Peyer's patch (tissue), 4 donors: Measurements from ENCODE around the gene SIX3. TPM values are rescaled to one million over a fixed set of nuclear protein-coding genes. Genes with fewer than 3 reads are reported as not detected.

ENCODE experiments used
- DNase-seq, 3 donors: peaks; one replicate each; pipeline ENCODE4 v3.0.0-alpha.2; 2017 to 2019
- H3K27ac ChIP-seq, 4 donors: fragments of 200-600 bp; sonication (generic); one replicate each; pipeline ENCODE4 v1.5.1; 2016 to 2019
- H3K27me3 ChIP-seq, 2 donors: fragments of 200-600 bp; sonication (generic); one replicate each; pipeline ENCODE4 v1.5.1; 2019
- H3K36me3 ChIP-seq, 3 donors: fragments of 200-600 bp; sonication (generic); one replicate each; pipeline ENCODE4 v1.5.1; 2016 to 2019
- H3K4me1 ChIP-seq, 4 donors: fragments of 200-600 bp; sonication (generic); one replicate each; pipeline ENCODE4 v1.5.1; 2016 to 2019
- H3K4me3 ChIP-seq, 4 donors: fragments of 200-600 bp; sonication (generic); 1 replicate in 3 of 4; 2 replicates in 1 of 4; pipeline ENCODE4 v1.5.1; 2016 to 2019; ENCODE audit warnings: mild to moderate bottlenecking in 1 of 4
- H3K9me3 ChIP-seq, 4 donors: fragments of 200-600 bp; sonication (generic); one replicate each; pipeline ENCODE4 v1.5.1; 2016 to 2019; ENCODE audit warnings: mild to moderate bottlenecking in 1 of 4
- POLR2A ChIP-seq, 2 donors: fragments of 450-650 bp; IDR thresholded peaks; one replicate each; pipeline ENCODE4 v1.5.1; 2017; ENCODE audit warnings: antibody characterized with exemption in 2 of 2, mild to moderate bottlenecking in 2 of 2, moderate library complexity in 2 of 2
- total RNA-seq, 4 donors: library from RNA; depleted of rRNA; stranded (reverse); fragments of >200 nt; gene quantifications; one replicate each; pipeline ENCODE4 v1.1.0, GENCODE V29; 2016
- TF ChIP-seq, protein P1 (sequence below), 6 experiments: fragments of 450-650 bp in 4 of 6; fragments of 200-600 bp in 2 of 6; sonication (generic) in 1 of 6; IDR thresholded peaks; one replicate each; pipeline ENCODE4 v1.5.1; 2017 to 2019; ENCODE audit warnings: antibody characterized with exemption in 6 of 6, mild to moderate bottlenecking in 3 of 6, moderate library complexity in 1 of 6

Gene SIX3
- total RNA-seq, 4 donors from 2014 or later = not detected

DNA sequence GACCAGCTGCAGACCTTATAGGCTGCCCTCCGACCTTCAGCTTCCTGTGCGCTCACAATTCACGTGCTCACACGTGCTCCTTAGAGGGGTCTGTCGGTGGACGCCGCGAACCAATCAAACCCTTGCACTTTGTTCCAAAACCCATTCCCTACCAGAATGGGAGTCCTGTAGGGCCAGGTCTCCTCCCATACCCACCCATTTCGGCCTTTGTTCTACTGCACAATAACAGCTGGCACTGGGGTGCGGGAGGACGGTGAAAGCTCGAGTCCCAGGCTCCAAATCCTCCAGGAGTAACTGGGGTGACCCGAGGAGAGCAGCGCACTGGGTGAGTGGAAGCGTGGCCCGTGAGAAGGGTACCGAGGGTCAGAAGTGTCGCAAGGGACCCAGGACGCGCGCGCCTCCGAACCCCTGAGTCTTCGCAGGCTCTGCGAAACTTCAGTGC, 13.0 kb downstream of the SIX3 start:
- Histone ChIP-seq H3K4me1 (peaks cover 0 to 36% (median 15%) of the 10 kb centered on the region in 4 donors), H3K27ac (no peak overlapping the region), H3K4me3 (no peak overlapping the region), H3K36me3 (no peaks in the 10 kb centered on the region), H3K9me3 (no peaks in the 10 kb centered on the region), H3K27me3 (peaks cover 0 to 48% of the 10 kb centered on the region in 2 donors)
- DNase-seq = no peak
- TF ChIP-seq, protein P1, sequence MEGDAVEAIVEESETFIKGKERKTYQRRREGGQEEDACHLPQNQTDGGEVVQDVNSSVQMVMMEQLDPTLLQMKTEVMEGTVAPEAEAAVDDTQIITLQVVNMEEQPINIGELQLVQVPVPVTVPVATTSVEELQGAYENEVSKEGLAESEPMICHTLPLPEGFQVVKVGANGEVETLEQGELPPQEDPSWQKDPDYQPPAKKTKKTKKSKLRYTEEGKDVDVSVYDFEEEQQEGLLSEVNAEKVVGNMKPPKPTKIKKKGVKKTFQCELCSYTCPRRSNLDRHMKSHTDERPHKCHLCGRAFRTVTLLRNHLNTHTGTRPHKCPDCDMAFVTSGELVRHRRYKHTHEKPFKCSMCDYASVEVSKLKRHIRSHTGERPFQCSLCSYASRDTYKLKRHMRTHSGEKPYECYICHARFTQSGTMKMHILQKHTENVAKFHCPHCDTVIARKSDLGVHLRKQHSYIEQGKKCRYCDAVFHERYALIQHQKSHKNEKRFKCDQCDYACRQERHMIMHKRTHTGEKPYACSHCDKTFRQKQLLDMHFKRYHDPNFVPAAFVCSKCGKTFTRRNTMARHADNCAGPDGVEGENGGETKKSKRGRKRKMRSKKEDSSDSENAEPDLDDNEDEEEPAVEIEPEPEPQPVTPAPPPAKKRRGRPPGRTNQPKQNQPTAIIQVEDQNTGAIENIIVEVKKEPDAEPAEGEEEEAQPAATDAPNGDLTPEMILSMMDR (IDR thresholded peaks at IDR 0.05) = no peak
- TF ChIP-seq POLR2A (IDR thresholded peaks at IDR 0.05) = no peak

GRCh38 chr2:44954889-44955592, 13.5 kb downstream of the SIX3 start:
- H3K36me3 ChIP-seq = no peaks in the 10 kb centered on the region
- no peaks in the 10 kb centered on the region for H3K9me3 ChIP-seq
- peak overlapping the region in 3 of 4 donors; percentile 6 to 26 (median 22) for H3K4me3 ChIP-seq
- peaks cover 0 to 44% of the 10 kb centered on the region in 2 donors for H3K27me3 ChIP-seq
- DNase-seq = no peak
- H3K27ac ChIP-seq = no peak overlapping the region
- TF ChIP-seq, protein P1 (IDR thresholded peaks at IDR 0.05) = no peak
- TF ChIP-seq POLR2A (IDR thresholded peaks at IDR 0.05) = no peak
- peaks cover 0 to 36% (median 15%) of the 10 kb centered on the region in 4 donors for H3K4me1 ChIP-seq

DNA sequence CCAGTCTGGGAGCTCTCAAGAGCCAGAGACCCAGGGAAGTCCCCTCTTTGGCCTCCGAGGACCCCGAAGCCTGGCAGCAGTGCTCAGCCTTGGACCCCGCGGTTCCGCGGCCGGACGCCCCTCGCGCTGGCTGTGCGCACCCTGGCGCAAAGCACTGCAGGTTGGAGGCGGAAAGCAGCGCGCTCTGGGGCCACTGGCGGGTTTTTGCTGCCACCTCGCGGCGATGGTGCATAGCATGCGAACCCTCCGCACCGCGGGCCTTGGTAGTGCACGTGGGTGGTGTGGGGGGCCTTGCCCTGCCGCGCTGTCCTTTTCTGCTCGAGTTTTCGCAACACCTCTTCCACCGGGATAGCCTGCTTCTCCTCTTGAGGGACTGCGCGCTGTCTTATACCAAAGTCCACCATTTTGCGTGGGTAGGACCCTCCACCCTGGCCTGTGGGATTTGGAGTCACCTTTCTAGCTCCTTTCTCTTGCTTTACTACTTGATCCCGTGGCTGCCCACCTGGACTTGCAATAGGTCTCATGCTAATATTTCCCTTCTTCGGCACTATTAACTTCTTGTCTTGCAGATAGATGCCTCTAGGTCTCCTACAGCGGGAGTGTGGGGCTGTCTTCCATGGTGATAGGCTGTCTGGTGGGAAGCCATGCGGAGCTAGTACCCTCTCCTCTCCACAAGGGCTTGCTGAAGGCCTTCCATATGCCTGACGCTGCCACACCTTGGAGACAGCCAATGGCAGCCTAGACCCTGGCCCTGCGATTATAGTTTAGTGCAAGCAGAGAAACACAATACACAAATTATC, 14.3 kb downstream of the SIX3 start:
- no peak for TF ChIP-seq POLR2A (IDR thresholded peaks at IDR 0.05)
- TF ChIP-seq, protein P1 (IDR thresholded peaks at IDR 0.05) = peak; percentile 48 to 86 (median 82)
- H3K4me1 ChIP-seq = peaks cover 0 to 36% (median 15%) of the 10 kb centered on the region in 4 donors
- H3K36me3 ChIP-seq = no peaks in the 10 kb centered on the region
- DNase-seq = peak; percentile 38 to 87 (median 85)
- no peaks in the 10 kb centered on the region for H3K9me3 ChIP-seq
- no peak overlapping the region for H3K27ac ChIP-seq
- peaks cover 0 to 44% of the 10 kb centered on the region in 2 donors for H3K27me3 ChIP-seq
- peak overlapping the region in 3 of 4 donors; percentile 6 to 26 (median 22) for H3K4me3 ChIP-seq

DNA sequence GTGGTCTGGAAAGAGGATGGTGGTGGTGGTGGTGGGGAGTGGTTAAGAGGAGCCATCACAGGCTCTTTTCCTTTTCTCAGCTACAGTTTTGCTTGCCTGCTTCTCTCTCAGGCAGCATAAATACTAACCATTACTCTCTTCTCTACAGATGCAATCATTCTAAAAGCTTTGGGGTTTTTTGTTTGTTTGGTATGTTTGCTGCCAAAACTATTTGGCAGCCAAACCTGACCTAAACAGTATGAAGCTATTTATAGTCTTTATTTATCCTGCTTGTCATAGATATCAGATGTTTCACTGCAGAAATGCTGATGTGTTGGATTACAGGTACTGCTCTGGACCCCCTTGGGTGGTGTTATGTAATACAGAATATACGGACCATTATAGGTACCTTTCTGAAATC, 15.3 kb downstream of the SIX3 start:
- Histone ChIP-seq H3K4me3 (no peak overlapping the region), H3K36me3 (no peaks in the 10 kb centered on the region), H3K27me3 (peaks cover 0 to 35% of the 10 kb centered on the region in 2 donors), H3K27ac (no peak overlapping the region), H3K4me1 (peaks cover 0 to 35% (median 14%) of the 10 kb centered on the region in 4 donors), H3K9me3 (no peaks in the 10 kb centered on the region)
- TF ChIP-seq, protein P1 (IDR thresholded peaks at IDR 0.05) = no peak
- no peak for TF ChIP-seq POLR2A (IDR thresholded peaks at IDR 0.05)
- DNase-seq = no peak

GRCh38 chr2:44957656-44958327, 16.3 kb downstream of the SIX3 start:
- Histone ChIP-seq H3K4me1 (peaks cover 0 to 26% (median 6%) of the 10 kb centered on the region in 4 donors), H3K9me3 (no peaks in the 10 kb centered on the region), H3K27me3 (peaks cover 0 to 25% of the 10 kb centered on the region in 2 donors), H3K4me3 (no peak overlapping the region), H3K36me3 (no peaks in the 10 kb centered on the region), H3K27ac (no peak overlapping the region)
- no peak for DNase-seq
- TF ChIP-seq POLR2A (IDR thresholded peaks at IDR 0.05) = no peak
- TF ChIP-seq, protein P1 (IDR thresholded peaks at IDR 0.05) = no peak
